Spleen (tissue), 11 donors: Measurements from ENCODE around the gene CLEC4M. TPM values are rescaled to one million over a fixed set of nuclear protein-coding genes. Genes with fewer than 3 reads are reported as not detected.

Source experiments
- DNase-seq: peaks from one replicate; pipeline ENCODE4 v3.0.0-alpha.2; 2020
- H3K27ac ChIP-seq, 8 donors: fragments of 200-600 bp; sonication (generic) in 7 of 8; 1 replicate in 4 of 8; 2 replicates in 4 of 8; pipeline versions ENCODE4 v1.5.0 to v1.8.0; 2016 to 2021; ENCODE audit warnings: inconsistent platforms in 4 of 8, mild to moderate bottlenecking in 4 of 8, moderate library complexity in 1 of 8
- H3K27me3 ChIP-seq, 7 donors: fragments of 200-600 bp; sonication (generic) in 6 of 7; replicated peaks in 1 of 7; 1 replicate in 4 of 7; 2 replicates in 3 of 7; pipeline versions ENCODE4 v1.5.0 to v1.8.0; 2016 to 2021; ENCODE audit warnings: inconsistent platforms in 3 of 7, mild to moderate bottlenecking in 1 of 7
- H3K36me3 ChIP-seq, 6 donors: fragments of 200-600 bp; sonication (generic) in 5 of 6; 1 replicate in 4 of 6; 2 replicates in 2 of 6; pipeline versions ENCODE4 v1.5.0 to v1.8.0; 2016 to 2021; ENCODE audit warnings: inconsistent platforms in 2 of 6
- H3K4me1 ChIP-seq, 6 donors: fragments of 200-600 bp; sonication (generic) in 5 of 6; 1 replicate in 3 of 6; 2 replicates in 3 of 6; pipeline versions ENCODE4 v1.5.0 to v1.8.0; 2016 to 2021; ENCODE audit warnings: inconsistent platforms in 3 of 6
- H3K4me3 ChIP-seq, 8 donors: fragments of 200-600 bp; sonication (generic) in 7 of 8; 1 replicate in 4 of 8; 2 replicates in 4 of 8; pipeline versions ENCODE4 v1.5.0 to v1.8.0; 2016 to 2021; ENCODE audit warnings: inconsistent platforms in 4 of 8, mild to moderate bottlenecking in 4 of 8, moderate library complexity in 2 of 8
- H3K9me3 ChIP-seq, 8 donors: fragments of 200-600 bp; sonication (generic) in 7 of 8; 1 replicate in 4 of 8; 2 replicates in 4 of 8; pipeline versions ENCODE4 v1.5.0 to v1.8.0; 2016 to 2021; ENCODE audit warnings: inconsistent platforms in 4 of 8
- POLR2A ChIP-seq, 3 donors: fragments of 450-650 bp; IDR thresholded peaks; one replicate each; pipeline ENCODE4 v1.5.1; 2017; ENCODE audit warnings: antibody characterized with exemption in 3 of 3, mild to moderate bottlenecking in 1 of 3
- POLR2AphosphoS5 ChIP-seq, 3 donors: sonication (generic); formaldehyde crosslinking; IDR thresholded peaks; one replicate each; pipeline ENCODE4 v1.5.1; 2017; ENCODE audit warnings: antibody characterized with exemption in 3 of 3
- WGBS, 5 donors: extraction: QIAGEN DNeasy Blood & Tissue Kit in 3 of 5; methylation state at CpG; one replicate each; pipeline versions ENCODE4 v1.1.5 to v1.1.7; 2013 to 2018; 5-methylcytosine and 5-hydroxymethylcytosine counted together
- intact Hi-C: fragments of 100-400 bp; cut with DNase I; formaldehyde crosslinking; loops from one replicate; pipeline ENCODE4 v1.15.0; 2023; ENCODE audit warnings: low total_unique reads
- polyA plus RNA-seq, 3 donors: library from polyadenylated mRNA; stranded (reverse); fragments of 200-250 nt; gene quantifications; one replicate each; pipeline ENCODE4 v1.2.1, GENCODE V29; 2013
- total RNA-seq, 7 donors: library from RNA; depleted of rRNA in 3 of 7; stranded (reverse); fragments of >200 nt in 3 of 7; fragmentation: NEBNext Ultra II Directional in 4 of 7; extraction: Animal tissue kit (Norgen Biotek cat#: 25700) in 4 of 7; gene quantifications; one replicate each; pipeline versions ENCODE4 v1.1.0 to v1.2.1, GENCODE V29; 2016 to 2021
- TF ChIP-seq, protein P1 (sequence below), 11 experiments: fragments of 200-600 bp in 7 of 11; fragments of 450-650 bp in 4 of 11; sonication (generic) in 4 of 11; IDR thresholded peaks in 8 of 11; conservative IDR thresholded peaks in 3 of 11; 1 replicate in 7 of 11; 2 replicates in 4 of 11; pipeline versions ENCODE4 v1.4.0 to v1.8.0; 2016 to 2021; ENCODE audit warnings: antibody characterized with exemption in 11 of 11, inconsistent platforms in 4 of 11, mild to moderate bottlenecking in 1 of 11
- donor health status: healthy with polysubstance abuse.
- donor health status: DM: no; HTN: no; CAD: no; lungs with moderate emphysema.
- donor health status: DM: no; HTN: no; CAD: no.
- donor health status: Bipolar disorder and iron deficiency.
- donor health status: healthy.
- donor health status: DM: no; HTN: no; CAD: no.
- donor health status: DM: yes; HTN: yes; CAD: no.

CLEC4M gene
- total and polyA plus RNA-seq, 10 donors: 0.12 to 3.3 (median 0.57) TPM; not detected in 6

DNA sequence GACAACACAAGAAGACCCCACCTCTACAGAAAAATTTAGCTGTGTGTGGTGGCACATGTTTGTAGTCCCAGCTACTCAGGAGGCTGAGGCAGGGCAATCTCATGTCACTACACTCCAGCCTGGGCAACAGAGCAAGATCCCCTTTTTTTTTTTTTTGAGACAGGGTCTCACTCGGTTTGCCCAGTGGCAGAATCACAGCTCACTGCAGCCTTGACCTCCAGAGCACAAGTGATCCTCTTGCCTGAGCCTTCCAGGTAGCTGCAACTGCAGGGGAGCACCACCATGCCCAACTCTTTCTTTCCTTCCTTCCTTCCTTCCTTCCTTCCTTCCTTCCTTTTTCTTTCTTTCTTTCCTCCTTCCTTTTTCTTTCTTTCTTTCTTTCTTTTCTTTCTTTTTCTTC, 26.9 kb upstream of the CLEC4M start:
- H3K4me1 ChIP-seq: peaks cover 0 to 18% (median 6%) of the 10 kb centered on the region in 6 donors
- no peak overlapping the region for H3K27ac ChIP-seq
- H3K9me3 ChIP-seq: no peaks in the 10 kb centered on the region
- no peak for TF ChIP-seq POLR2A (IDR thresholded peaks at IDR 0.05)
- TF ChIP-seq POLR2AphosphoS5 (IDR thresholded peaks at IDR 0.05): no peak
- TF ChIP-seq, protein P1, sequence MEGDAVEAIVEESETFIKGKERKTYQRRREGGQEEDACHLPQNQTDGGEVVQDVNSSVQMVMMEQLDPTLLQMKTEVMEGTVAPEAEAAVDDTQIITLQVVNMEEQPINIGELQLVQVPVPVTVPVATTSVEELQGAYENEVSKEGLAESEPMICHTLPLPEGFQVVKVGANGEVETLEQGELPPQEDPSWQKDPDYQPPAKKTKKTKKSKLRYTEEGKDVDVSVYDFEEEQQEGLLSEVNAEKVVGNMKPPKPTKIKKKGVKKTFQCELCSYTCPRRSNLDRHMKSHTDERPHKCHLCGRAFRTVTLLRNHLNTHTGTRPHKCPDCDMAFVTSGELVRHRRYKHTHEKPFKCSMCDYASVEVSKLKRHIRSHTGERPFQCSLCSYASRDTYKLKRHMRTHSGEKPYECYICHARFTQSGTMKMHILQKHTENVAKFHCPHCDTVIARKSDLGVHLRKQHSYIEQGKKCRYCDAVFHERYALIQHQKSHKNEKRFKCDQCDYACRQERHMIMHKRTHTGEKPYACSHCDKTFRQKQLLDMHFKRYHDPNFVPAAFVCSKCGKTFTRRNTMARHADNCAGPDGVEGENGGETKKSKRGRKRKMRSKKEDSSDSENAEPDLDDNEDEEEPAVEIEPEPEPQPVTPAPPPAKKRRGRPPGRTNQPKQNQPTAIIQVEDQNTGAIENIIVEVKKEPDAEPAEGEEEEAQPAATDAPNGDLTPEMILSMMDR (IDR thresholded peaks at IDR 0.05 in 8 of 11, conservative IDR thresholded peaks at IDR 0.05 in 3 of 11): no peak
- peaks cover 0 to 14% (median 3%) of the 10 kb centered on the region in 7 donors for H3K27me3 ChIP-seq
- WGBS, 5 donors: 44 to 86% (median 55%) methylated on average over 1 of the region's 1 CpG
- DNase-seq: peak; percentile 11
- intact Hi-C loops: no loop called here
- no peaks in the 10 kb centered on the region for H3K36me3 ChIP-seq
- H3K4me3 ChIP-seq: no peak overlapping the region

DNA sequence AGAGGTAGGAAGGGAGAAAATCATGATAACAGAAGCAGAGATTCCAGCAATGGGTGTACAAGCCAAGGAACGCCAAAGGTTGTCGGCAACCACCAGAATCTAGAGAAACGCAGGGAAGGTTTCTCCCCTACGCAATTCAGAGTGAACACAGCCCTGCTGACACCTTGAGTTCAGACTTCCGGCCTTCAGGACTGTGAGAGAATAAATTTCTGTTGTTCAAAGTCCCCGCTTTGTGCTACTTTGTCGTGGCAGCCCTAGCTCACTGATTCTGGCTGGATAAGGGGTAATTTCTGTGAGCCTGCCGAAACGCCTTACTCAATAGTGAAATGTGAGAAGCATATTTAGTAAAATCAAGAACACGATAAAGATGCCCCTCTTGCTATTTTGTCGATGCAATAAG, 25.8 kb upstream of the CLEC4M start:
- WGBS, 5 donors: 82 to 93% (median 90%) methylated on average over 11 of the region's 11 CpGs
- TF ChIP-seq, protein P1 (IDR thresholded peaks at IDR 0.05 in 8 of 11, conservative IDR thresholded peaks at IDR 0.05 in 3 of 11): no peak
- TF ChIP-seq POLR2AphosphoS5 (IDR thresholded peaks at IDR 0.05) (no peak), POLR2A (IDR thresholded peaks at IDR 0.05) (no peak)
- no peaks in the 10 kb centered on the region for H3K9me3 ChIP-seq
- no peak for DNase-seq
- no peaks in the 10 kb centered on the region for H3K36me3 ChIP-seq
- no peak overlapping the region for H3K4me3 ChIP-seq
- intact Hi-C loops: no loop called here
- H3K27ac ChIP-seq: no peak overlapping the region
- peaks cover 0 to 3% (median 0%) of the 10 kb centered on the region in 7 donors for H3K27me3 ChIP-seq
- H3K4me1 ChIP-seq: peaks cover 0 to 16% (median 6%) of the 10 kb centered on the region in 6 donors

DNA sequence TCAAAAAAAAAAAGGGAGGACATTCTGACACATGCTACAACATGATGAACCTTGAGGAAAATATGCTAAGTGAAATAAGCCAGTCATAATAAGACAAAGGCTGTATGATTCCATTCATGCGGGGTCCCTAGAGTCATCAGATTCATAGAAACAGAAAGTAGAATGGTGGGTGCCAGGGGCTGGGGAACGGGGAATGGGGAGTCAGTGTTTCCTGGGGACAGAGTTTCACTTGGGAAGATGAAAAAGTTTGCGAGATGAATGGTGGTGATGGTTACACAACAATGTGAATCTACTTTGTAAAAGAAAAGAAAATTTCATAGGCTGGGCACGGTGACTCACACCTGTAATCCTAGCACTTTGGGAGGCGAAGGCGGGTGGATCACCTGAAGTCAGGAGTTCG, 25.0 kb upstream of the CLEC4M start:
- H3K27me3 ChIP-seq: no peaks in the 10 kb centered on the region
- peaks cover 0 to 19% (median 6%) of the 10 kb centered on the region in 6 donors for H3K4me1 ChIP-seq
- TF ChIP-seq POLR2A (IDR thresholded peaks at IDR 0.05) (no peak), POLR2AphosphoS5 (IDR thresholded peaks at IDR 0.05) (no peak)
- TF ChIP-seq, protein P1 (IDR thresholded peaks at IDR 0.05 in 8 of 11, conservative IDR thresholded peaks at IDR 0.05 in 3 of 11): no peak
- no peaks in the 10 kb centered on the region for H3K9me3 ChIP-seq
- H3K27ac ChIP-seq: no peak overlapping the region
- intact Hi-C loops: no loop called here
- H3K4me3 ChIP-seq: no peak overlapping the region
- no peak for DNase-seq
- WGBS, 5 donors: 68 to 86% (median 75%) methylated on average over 7 of the region's 7 CpGs
- H3K36me3 ChIP-seq: no peaks in the 10 kb centered on the region

DNA sequence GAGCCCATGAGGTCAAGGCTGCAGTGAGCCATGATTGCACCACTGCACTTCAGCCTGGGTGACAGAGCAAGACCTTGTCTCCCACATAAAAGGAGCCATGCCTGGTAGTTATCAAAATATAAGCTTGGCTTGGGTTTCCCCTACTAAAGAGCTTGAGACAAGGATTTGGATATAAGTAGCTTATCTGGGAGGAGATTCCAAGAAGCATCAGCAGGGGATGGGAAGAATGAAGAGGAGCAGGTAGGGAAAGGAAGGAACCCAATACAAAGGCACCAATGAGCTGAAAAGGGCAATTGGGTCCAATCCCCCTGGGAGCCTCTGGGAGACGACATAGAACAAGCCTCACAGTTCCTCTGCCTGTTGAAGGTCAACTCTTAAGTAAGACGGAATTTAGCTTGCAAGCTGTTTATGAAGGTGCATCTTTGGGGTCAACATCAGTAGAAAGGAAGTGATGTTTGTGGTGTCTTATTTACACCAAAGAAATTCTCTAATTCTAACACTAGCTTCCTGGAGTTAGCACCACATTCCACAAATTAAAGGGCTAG, 23.8 kb upstream of the CLEC4M start:
- Histone ChIP-seq H3K4me3 (no peak overlapping the region), H3K9me3 (no peaks in the 10 kb centered on the region), H3K27ac (no peak overlapping the region), H3K27me3 (no peaks in the 10 kb centered on the region), H3K4me1 (peaks cover 0 to 24% (median 4%) of the 10 kb centered on the region in 6 donors), H3K36me3 (no peaks in the 10 kb centered on the region)
- 32 to 50% (median 43%) methylated on average over 2 of the region's 2 CpGs for WGBS, 5 donors
- no peak for DNase-seq
- intact Hi-C loops: no loop called here
- TF ChIP-seq POLR2AphosphoS5 (IDR thresholded peaks at IDR 0.05): no peak
- TF ChIP-seq POLR2A (IDR thresholded peaks at IDR 0.05): no peak
- TF ChIP-seq, protein P1 (IDR thresholded peaks at IDR 0.05 in 8 of 11, conservative IDR thresholded peaks at IDR 0.05 in 3 of 11): no peak
